HG03097 (cell line): Measurements from ENCODE around the gene ARHGEF28.

Experiments
- ATAC-seq: cut with Tn5 transposase; IDR thresholded peaks from one replicate; pipeline ENCODE4 v1.9.1; 2021; ENCODE audit not compliant: unreplicated experiment, low FRiP score

The ARHGEF28 gene

GRCh38 chr5:73648515-73648914 lies 22.5 kb downstream of the ARHGEF28 start:
- no peak for ATAC-seq

- ATAC-seq, result no peak
Observed at GRCh38 chr5:73649926-73650325, 23.9 kb downstream of the ARHGEF28 start.

DNA sequence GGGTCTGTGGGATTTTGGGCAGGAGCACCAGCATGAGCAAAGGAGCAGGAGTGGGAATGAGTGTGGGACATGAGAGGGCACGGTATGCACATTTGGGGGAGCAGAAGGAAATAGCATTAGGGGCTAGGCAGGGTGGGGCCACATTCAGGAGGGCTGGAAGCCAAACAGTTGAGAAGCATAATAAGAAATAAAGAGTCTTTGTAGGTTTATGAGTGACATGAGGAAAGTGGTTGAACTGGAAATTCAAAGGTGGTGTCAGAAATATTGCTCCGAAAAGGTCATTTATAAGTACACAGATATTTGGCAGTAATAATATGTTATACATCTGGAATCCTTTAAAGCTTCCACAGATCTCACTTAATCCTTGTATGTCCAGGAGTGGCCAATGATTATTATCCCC lies 26.4 kb downstream of the ARHGEF28 start:
- no peak for ATAC-seq

DNA sequence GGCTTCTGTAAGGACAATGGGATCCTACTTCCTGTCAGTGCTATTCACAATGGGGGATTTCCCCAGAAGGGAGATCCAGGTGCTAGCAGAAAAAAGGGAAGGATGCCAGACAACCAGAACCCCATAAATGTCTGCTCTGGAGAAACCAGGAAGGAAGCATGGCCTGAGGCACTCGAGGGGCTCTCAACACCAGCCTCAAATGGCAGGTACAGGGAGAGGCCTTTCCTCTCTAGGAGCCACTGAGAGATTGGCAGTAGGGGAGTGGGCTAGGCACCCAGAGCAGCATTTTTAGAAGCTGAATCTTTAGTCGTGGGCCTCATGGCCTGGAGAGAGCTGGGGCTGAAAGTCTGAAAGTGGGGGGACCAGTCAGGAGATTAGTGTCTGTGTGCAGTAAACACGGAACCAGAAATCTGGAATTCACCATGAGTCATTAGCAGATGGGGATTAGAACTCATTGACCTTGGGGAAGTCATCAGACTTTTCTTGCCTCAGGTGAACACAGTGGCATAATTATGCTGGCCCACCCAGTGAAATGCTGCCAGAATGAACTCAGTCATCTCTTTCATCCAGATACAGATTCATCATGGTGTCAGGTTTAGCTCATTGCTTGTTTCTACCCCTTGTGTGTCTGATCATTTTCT lies 28.3 kb downstream of the ARHGEF28 start:
- no peak for ATAC-seq

DNA sequence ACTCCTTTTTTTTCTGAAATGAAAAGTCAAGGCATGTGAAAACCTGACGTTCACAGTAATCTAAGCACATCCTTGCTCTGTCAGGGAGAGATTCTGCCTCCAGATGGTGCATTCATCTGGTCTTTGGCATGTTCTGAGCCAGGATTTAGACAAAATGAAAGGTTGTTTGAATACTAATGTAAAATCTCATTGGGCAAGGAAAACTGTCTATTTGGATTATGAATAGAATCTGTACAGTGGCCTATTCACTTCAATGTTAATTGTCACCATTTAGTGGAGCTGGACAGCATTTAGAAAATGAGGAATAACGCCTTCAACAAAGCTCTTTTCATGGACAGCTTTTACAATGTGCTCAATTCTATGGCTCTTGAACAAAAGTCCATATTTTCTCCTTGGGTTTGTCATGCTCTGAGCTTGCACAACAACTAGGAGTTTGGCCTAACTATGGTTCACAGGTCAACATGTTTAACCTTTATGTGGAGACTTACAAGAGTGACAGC lies 28.9 kb downstream of the ARHGEF28 start:
- no peak for ATAC-seq

DNA sequence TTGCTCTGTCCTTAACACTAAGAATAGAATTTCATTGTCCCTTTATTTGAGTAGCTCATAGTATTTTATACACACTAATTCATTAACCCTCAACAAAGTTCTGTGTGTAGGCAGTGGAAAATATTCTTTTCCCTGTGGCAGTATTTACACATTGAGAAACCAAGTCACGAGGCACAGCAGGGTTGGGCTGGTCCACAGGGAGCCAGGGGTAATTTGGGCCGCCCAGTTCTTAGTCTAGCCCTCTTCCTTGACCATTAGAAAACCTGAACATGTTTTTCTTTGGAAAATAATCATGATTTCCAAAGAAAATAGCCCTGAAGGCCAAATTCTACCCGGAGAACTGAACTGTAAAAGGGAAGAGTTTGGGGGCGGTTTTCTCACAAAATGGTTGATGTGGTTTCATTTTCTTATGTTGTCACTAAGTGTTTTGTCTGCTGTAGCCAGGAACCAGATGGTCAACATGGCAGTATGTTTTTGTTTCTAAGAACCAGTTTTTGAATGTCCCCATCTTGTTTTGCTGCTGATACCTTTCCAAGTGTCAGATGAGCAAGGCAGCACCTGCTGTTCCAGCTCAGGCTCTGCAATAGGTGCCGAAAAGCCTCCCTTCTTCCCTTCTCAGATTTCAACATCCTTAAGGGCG lies 29.6 kb downstream of the ARHGEF28 start:
- ATAC-seq, result no peak

DNA sequence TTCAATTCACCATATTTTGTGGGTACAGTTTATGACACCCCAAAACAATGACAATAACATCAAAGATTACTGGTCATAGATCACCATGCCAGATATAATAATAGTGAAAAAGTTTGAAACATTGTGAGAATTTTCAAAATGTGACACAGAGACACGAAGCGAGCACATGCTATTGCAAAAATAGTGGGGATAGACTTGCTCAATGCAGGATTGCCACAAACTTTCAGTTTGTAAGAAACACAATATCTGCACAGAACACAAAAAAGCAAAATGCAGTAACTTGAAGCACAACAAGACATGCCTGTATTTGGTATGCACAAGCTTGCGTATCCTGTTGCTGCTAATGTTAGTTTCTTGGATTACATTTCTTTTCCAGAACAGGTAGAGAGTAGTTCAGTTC lies 35.8 kb downstream of the ARHGEF28 start:
- ATAC-seq, result no peak

- no peak for ATAC-seq
Observed at GRCh38 chr5:73663161-73663859, 37.3 kb downstream of the ARHGEF28 start.

DNA sequence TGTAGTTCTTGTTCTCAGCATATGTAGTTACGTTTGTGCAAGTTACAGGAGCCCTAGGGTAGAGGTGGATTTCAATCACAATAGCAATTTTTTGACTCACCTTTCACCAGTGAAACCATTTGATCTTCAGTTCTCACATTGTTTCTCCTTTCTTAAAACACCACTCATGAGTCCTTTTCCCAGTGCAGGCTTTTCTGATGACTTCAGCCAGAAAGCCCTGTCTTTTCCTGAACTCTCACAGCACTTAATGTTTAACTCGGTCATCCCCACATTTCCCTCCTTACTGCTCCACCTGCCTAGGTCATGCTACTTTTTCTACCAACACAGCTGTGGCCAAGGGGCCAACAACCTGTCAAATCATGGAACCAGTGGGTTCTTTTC lies 37.9 kb downstream of the ARHGEF28 start:
- ATAC-seq, result no peak

DNA sequence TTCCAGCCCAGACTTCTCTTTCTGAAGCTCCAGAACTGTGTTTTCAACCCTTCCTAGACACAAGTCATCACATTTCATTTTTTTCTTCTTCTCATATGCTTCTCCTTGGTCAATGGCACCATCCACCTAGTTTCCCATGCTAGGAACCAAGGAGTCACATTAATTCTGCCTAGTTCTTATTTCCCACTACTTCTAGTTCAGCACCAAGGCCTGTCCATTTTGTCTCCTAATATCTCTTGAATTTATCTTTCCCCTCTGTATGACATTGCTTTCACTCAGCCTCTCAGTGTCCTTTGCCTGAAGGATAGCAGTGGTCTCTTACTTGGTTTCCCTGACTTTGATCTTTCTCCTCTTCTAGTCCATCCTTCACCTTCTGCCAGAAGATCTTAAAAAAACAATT lies 38.8 kb downstream of the ARHGEF28 start:
- ATAC-seq, result no peak

- no peak for ATAC-seq
Observed at GRCh38 chr5:73666891-73667290, 40.9 kb downstream of the ARHGEF28 start.

DNA sequence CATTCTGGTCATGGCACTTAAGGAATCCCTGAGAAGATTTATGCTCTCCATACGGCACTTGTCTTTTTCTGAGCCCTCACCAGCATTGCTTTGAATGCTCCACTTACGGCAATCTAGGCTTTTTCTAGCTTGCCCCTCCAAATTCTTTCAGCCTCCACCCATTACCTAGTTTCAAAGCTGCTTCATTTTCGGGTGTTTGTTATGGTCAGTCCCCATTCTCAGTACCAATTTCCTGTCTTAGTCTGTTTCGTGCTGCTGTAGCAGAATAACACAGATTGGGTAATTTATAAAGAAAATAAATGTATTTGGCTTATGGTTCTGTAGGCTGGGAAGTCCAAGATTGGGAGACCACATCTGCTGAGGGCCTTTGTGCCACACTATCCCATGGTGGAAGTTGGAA lies 42.0 kb downstream of the ARHGEF28 start:
- ATAC-seq, result no peak

- no peak for ATAC-seq
Observed at GRCh38 chr5:73668486-73669111, 42.6 kb downstream of the ARHGEF28 start.

GRCh38 chr5:73670731-73671130 lies 44.7 kb downstream of the ARHGEF28 start:
- ATAC-seq, result no peak

DNA sequence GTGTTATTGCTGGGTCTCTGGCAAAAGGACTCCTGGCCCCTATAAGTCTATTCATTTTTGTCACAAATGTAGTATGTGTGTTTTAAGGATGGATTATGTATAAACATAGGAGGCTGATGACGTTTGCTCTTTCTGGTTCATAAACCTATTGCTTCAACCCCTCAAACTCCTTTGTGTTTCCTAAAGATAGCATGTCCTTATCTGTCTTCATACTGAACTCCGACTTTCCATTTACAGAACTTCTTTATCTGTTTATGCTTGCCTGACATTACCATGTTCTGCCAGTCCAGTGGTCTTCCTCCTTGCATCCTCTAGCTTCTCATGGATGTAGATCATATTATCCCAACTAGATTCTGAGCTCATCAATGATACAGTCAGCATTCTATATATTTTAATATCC lies 46.1 kb downstream of the ARHGEF28 start:
- no peak for ATAC-seq

GRCh38 chr5:73673161-73673591 lies 47.2 kb downstream of the ARHGEF28 start:
- no peak for ATAC-seq

- no peak for ATAC-seq
Observed at GRCh38 chr5:73674669-73675004, 48.6 kb downstream of the ARHGEF28 start.

- no peak for ATAC-seq
Observed at GRCh38 chr5:73678322-73678740, 52.3 kb downstream of the ARHGEF28 start.

DNA sequence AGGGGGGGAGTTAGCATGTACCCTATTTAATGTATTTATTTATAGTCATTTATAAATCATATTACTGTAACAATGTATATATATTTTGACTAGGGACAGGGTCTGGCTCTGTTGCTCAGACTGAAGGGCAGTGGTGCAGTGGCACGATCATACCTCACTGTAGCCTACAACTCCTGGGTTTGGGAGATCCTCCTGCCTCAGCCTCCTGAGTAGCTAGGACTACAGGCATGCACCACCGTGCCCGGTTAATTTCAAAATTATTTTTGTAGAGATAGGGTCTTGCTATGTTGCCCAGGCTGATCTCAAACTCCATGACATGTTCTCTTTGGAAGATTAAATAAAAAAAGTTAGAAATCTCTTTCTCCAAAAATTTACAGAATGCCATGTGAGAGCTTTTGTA lies 52.8 kb downstream of the ARHGEF28 start:
- no peak for ATAC-seq

DNA sequence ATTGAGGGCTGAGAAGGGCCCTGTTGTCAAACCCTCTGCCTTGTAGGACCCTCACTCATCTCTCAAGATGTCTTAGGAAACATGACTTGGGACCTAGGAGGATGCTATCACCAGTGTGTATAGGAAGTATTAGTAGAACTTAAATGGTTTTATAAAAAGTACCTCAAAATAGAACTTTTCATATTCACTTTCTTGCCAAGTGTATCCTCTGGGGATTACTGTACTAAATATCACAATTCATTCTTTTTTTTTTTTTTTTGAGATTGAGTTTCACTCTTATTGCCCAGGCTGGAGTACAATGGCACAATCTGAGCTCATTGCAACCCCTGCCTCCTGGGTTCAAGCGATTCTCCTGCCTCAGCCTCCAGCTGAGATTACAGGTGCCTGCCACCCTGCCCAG lies 56.2 kb downstream of the ARHGEF28 start:
- ATAC-seq, result no peak

- ATAC-seq, result no peak
Observed at GRCh38 chr5:73684691-73685090, 58.7 kb downstream of the ARHGEF28 start.
